Measurements from ENCODE around the gene CFC1.
"Not testable (repeated sequence)": the region's sequence is repeated elsewhere in the genome, so short reads cannot be mapped to it uniquely, and the experiment has no call there.

CFC1 gene

DNA sequence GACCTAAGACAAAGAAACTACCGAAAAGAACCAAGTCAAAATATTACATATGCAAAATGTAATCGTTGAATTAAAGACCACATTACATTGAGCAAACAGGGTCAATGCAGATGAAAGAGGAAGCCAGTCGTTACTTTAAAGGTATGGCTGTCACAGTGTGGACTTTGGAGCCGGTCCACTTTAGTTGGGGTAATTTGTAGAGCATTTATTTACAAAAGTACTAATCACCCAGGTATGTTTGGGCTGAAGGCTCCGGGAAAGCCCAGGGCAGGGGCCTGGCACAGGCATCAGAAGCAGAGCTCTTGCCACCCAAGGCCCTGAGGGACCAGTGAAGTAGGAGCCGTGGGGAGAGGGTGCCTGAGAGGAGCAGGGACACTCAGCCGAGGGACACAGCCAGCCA is 15.8 kb downstream of the CFC1 start:
- not testable (repeated sequence) for DNase-seq (ENCODE audit: low spot score)

DNA sequence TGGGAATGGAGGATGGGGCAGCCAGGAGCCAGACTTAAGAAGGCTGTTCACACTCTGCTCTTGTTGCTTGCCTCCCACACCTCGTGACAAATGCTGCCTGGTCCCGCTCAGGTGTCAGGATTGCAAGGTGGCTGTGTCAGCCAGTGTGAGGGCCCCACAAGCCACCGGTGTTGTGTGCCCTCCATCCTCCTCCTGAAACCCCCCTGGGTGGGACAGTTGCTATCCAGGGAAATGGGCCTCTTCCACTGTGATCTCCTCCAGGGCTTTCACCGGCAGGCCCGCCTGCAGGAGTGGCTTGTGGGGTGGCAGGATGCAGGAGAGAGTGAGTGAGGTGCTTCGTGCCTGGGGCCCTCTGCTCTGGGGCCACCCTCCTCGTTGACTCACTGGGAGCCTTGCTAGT is 16.4 kb downstream of the CFC1 start:
- not testable (repeated sequence) for DNase-seq (ENCODE audit: low spot score)

DNA sequence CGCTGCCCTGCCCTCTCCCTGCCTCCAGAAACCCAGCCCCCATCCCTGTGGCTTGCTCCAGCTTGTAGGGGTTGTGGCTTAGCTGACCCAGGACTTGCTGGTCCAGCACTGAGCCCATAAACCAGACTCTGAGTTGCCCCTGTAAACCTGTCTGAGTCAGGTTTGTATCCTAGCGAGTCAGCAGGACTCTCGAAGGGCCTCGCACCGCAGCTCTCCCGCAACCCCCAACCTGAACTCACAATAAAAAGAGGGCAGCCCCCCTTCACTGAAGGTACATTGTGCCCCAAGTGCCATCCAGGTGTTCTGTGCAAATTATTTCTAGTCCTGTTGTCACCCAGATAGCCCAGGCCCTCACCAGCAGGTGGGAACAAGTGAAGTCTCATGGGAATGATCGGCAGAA is 17.9 kb downstream of the CFC1 start:
- DNase-seq (ENCODE audit: low spot score), result not testable (repeated sequence)

DNA sequence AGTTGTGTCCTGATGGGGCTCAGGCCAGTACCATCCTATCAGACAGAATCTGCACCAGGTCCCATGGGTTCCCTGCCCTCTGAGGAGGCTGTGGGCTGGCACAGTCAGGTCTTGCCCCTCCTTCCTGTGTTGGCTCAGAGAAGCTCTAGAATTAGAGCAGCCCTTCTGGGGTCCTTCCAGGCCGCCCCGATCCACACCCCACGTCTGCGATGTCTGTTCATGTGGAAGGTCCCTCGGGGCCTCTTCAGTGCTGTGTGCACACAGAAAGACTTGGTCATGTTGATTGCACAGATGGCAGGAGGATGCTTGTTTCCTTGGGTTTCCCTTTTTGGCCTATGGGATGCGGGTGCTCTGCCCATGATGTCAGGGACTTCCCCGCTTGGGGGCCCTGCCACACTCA is 20.3 kb downstream of the CFC1 start:
- not testable (repeated sequence) for DNase-seq (ENCODE audit: low spot score)

DNA sequence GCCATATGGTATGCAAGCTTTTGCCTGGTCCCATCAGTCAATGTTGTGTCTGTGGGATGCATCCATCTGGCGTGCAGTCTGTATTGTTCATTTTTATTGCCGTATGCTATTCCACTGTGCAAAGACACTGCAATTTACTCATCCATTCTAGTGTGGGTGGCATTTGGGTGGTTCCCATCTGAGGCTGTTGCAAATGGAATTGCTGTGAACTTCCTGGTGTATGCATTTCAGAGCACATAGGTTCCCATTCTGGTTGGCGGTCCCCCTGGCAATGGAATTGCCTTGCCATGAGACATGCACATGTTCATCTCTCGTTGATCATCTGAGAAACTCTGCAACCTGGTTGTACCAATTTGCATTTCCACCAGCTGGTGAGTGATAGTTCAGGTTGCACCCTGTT is 21.8 kb downstream of the CFC1 start:
- not testable (repeated sequence) for DNase-seq (ENCODE audit: low spot score)

DNA sequence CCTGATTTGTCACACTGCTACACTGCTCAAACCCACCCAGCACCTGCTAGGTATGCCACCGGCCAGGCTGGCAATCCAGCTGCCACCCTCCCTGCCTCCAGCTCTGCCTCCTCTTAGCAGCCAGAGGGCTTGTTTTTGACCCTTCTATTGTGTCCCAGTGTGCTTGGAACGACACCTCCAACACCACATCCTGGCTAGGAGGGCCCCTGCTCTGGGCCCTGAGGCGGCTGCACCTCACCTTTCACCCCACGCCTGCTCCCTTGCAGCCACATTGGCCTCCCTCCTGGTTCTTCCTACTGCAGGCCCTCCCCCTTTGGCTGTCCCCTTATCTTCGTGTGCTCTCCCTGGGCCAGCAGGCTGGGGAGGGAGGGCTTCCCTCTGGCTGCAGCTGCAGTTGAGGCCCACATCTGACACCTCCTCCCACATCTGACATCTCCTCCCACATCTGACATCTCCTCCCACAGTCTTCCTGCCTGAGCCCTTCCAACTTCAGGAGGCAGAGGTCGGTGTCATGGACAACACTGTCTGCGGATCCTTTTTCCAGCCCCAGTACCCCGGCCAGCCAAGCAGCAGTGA is 23.1 kb downstream of the CFC1 start:
- not testable (repeated sequence) for DNase-seq (ENCODE audit: low spot score)

DNA sequence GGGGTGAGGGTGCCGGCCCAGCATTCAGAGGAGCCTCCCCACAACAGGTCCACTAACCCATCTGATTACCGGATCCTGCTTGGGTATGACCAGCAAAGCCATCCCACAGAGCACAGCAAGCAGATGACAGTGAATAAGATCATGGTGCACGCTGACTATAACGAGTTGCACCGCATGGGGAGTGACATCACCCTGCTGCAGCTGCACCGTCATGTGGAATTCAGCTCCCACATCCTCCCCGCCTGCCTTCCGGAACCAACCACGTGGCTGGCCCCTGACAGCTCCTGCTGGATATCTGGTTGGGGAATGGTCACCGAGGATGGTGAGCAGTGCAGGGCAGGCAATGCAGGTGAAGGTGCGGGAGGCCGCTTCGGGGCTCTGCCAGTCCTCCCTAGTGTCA is 25.1 kb downstream of the CFC1 start:
- DNase-seq (ENCODE audit: low spot score), result not testable (repeated sequence)

DNA sequence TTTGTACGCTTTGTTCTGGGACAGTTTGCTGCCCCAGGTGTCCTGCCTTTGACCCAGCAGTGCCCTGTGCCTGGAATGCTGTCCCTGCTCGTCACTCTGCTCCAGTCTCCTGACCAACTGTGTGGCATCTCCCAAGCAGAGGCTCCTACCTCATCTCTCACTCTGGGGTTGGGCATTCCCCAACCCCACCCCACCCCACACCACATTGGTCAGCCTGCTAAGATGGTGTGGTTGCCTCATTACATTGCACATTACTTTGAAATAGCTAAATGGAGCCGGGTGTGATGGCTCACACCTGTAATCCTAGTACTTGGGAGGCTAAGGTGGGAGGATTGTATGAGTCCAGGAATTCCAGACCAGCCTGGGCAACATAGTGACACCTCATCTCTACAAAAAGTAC is 27.4 kb downstream of the CFC1 start:
- not testable (repeated sequence) for DNase-seq (ENCODE audit: low spot score)

DNA sequence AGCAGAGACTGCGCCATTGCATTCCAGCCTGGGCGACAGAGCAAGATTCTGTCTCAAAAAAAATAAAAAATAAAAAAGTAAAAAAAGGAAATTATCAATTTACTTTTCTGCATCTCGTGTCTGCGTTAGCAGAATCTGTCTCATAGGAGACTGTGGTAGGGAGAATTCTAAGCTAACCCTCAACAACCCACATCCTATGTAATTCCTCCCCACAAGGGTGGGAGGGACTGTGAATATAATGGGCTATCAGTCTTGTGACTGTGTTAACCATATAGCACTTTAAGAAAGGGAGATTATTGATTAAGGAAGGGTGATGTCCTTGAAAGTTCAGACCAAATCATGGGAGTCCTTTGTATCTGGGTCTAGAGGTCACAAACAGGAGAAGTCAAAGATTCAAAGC is 33.2 kb downstream of the CFC1 start:
- DNase-seq (ENCODE audit: low spot score), result not testable (repeated sequence)

DNA sequence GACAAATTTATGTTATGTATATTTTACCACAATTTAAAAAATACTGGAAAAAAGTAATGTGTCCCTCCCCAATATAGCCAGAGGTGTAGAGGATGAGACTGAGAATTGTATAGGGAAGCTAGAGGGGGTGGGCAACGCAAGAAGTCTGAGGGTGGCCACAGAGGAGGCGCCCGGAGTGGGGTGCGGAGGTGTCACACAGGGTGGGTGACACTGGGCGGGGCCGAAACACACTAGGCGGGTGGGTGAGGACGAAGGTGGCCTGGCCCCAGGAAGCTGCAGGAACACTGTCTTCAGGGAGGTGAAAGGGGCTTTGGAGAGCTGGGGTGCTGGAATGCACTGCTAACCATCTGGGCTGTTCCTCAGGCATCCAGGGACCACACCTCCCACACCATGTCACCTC is 42.9 kb downstream of the CFC1 start:
- not testable (repeated sequence) for DNase-seq (ENCODE audit: low spot score)

DNA sequence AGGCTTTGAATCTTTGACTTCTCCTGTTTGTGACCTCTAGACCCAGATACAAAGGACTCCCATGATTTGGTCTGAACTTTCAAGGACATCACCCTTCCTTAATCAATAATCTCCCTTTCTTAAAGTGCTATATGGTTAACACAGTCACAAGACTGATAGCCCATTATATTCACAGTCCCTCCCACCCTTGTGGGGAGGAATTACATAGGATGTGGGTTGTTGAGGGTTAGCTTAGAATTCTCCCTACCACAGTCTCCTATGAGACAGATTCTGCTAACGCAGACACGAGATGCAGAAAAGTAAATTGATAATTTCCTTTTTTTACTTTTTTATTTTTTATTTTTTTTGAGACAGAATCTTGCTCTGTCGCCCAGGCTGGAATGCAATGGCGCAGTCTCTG is 45.2 kb downstream of the CFC1 start:
- not testable (repeated sequence) for DNase-seq (ENCODE audit: low spot score)

DNA sequence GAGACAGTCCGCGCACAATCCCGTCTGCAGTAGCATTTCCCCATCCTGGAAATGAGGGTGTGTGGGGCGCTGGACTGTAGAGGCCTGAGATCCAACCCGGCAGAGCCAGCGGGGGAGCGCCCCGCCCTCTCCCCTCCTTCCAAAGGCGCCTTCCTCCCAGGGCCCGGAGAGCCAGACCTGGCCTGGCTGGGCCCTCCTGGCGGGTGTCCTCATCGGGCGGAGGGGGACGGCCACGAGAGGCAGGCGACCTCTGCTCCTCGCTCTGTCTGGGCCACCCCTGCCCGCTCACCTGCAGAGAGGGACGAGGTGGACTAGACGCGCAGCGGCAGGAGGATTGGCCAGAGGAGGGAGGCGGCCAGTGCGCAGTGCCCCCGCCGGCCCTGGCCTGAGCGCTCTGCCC is 49.9 kb downstream of the CFC1 start:
- not testable (repeated sequence) for DNase-seq (ENCODE audit: low spot score)

DNA sequence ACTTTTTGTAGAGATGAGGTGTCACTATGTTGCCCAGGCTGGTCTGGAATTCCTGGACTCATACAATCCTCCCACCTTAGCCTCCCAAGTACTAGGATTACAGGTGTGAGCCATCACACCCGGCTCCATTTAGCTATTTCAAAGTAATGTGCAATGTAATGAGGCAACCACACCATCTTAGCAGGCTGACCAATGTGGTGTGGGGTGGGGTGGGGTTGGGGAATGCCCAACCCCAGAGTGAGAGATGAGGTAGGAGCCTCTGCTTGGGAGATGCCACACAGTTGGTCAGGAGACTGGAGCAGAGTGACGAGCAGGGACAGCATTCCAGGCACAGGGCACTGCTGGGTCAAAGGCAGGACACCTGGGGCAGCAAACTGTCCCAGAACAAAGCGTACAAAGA is 51.0 kb downstream of the CFC1 start:
- DNase-seq (ENCODE audit: low spot score), result not testable (repeated sequence)

DNA sequence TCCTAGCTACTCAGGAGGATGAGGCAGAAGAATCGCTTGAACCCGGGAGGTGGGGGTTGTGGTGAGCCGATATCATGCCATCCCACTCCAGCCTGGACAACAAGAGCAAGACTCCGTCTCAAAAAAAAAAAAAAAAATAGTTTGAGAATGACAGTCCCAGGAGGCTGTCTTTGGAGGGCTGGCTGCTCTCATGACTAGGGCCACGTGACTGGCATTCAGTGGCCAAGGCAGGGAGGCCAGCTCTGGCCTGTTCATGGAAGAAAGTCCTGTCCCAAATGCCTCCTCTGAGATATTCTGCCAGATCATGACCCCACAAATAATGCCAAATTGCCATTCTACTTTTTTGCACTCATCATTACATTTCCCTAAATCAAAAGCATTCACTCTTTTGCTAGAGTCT is 54.4 kb downstream of the CFC1 start:
- DNase-seq (ENCODE audit: low spot score), result not testable (repeated sequence)

DNA sequence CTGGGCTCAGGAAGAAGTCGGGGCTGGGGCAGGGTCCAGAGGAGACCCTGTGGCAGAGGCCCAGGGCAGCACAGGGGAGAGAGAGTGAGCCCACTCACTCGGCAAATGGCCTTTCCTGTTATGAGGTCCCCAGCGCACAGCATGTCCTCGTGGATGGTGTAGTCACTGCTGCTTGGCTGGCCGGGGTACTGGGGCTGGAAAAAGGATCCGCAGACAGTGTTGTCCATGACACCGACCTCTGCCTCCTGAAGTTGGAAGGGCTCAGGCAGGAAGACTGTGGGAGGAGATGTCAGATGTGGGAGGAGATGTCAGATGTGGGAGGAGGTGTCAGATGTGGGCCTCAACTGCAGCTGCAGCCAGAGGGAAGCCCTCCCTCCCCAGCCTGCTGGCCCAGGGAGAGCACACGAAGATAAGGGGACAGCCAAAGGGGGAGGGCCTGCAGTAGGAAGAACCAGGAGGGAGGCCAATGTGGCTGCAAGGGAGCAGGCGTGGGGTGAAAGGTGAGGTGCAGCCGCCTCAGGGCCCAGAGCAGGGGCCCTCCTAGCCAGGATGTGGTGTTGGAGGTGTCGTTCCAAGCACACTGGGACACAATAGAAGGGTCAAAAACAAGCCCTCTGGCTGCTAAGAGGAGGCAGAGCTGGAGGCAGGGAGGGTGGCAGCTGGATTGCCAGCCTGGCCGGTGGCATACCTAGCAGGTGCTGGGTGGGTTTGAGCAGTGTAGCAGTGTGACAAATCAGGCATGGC is 55.4 kb downstream of the CFC1 start:
- DNase-seq (ENCODE audit: low spot score), result not testable (repeated sequence)

DNA sequence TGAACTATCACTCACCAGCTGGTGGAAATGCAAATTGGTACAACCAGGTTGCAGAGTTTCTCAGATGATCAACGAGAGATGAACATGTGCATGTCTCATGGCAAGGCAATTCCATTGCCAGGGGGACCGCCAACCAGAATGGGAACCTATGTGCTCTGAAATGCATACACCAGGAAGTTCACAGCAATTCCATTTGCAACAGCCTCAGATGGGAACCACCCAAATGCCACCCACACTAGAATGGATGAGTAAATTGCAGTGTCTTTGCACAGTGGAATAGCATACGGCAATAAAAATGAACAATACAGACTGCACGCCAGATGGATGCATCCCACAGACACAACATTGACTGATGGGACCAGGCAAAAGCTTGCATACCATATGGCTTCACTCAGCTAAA is 56.6 kb downstream of the CFC1 start:
- not testable (repeated sequence) for DNase-seq (ENCODE audit: low spot score)
